Upper lobe of left lung (tissue), 4 donors: Measurements from ENCODE around the gene GMDS.

ENCODE experiments used
- CTCF ChIP-seq, 6 experiments: fragments of 450-650 bp in 4 of 6; fragments of 200-600 bp in 2 of 6; sonication (generic) in 2 of 6; IDR thresholded peaks; one replicate each; pipeline ENCODE4 v1.5.1; 2016 to 2019; ENCODE audit warnings: antibody characterized with exemption in 6 of 6
- EP300 ChIP-seq, 4 donors: sonication (generic); formaldehyde crosslinking; IDR thresholded peaks; one replicate each; pipeline ENCODE4 v1.5.1; 2017; ENCODE audit warnings: antibody characterized with exemption in 4 of 4, control low read depth in 2 of 4
- POLR2A ChIP-seq, 4 donors: fragments of 450-650 bp; IDR thresholded peaks; one replicate each; pipeline ENCODE4 v1.5.1; 2016 to 2017; ENCODE audit warnings: antibody characterized with exemption in 4 of 4, mild to moderate bottlenecking in 2 of 4
- POLR2AphosphoS5 ChIP-seq, 2 donors: sonication (generic); formaldehyde crosslinking; IDR thresholded peaks; one replicate each; pipeline ENCODE4 v1.5.1; 2017; ENCODE audit warnings: antibody characterized with exemption in 2 of 2

GRCh38 chr6:2047855-2048254 is 197.6 kb downstream of the GMDS start:
- TF ChIP-seq CTCF (IDR thresholded peaks at IDR 0.05) (no peak), EP300 (IDR thresholded peaks at IDR 0.05) (no peak), POLR2A (IDR thresholded peaks at IDR 0.05) (no peak), POLR2AphosphoS5 (IDR thresholded peaks at IDR 0.05) (no peak)
